WTC11 (cell line): ENCODE data around the gene TSPAN5. TPM values are rescaled to one million over a fixed set of nuclear protein-coding genes. Genes with fewer than 3 reads are reported as not detected.
A peak's percentile ranks its signal among the peaks of the same experiment; 100 is the strongest.

ENCODE experiments used
- ATAC-seq: fragments of 200-7000 bp; cut with Tn5 transposase; 2 replicates; pipeline ENCODE4 v1.10.0; 2021; ENCODE audit warnings: mild to moderate bottlenecking, moderate library complexity
- CTCF ChIA-PET: fragments of 300-600 bp; sonication (Branson Sonifier 250); formaldehyde crosslinking; loops from one replicate; lab custom pipeline; 2021; ENCODE audit warnings: antibody characterized with exemption; lab: Charles Lee
- POLR2A ChIA-PET: fragments of 350-600 bp; sonication (Branson Sonifier 250); formaldehyde crosslinking; loops from one replicate; lab custom pipeline; 2021; ENCODE audit warnings: antibody characterized with exemption; lab: Charles Lee
- DNase-seq: peaks from one replicate; pipeline ENCODE4 v3.0.0; 2021; ENCODE audit warnings: low spot score
- H3K27ac Mint-ChIP-seq: 2 replicates; pipeline ENCODE4 v1.8.0; 2021; ENCODE audit warnings: mixed read lengths
- H3K27me3 Mint-ChIP-seq: 2 replicates; pipeline ENCODE4 v1.8.0; 2021; ENCODE audit warnings: low read depth, mild to moderate bottlenecking, moderate library complexity, mixed read lengths
- H3K36me3 Mint-ChIP-seq: 2 replicates; pipeline ENCODE4 v1.8.0; 2021; ENCODE audit warnings: mixed read lengths
- H3K4me1 Mint-ChIP-seq: 2 replicates; pipeline ENCODE4 v1.8.0; 2022; ENCODE audit warnings: mixed read lengths
- H3K4me3 Mint-ChIP-seq: 2 replicates; pipeline ENCODE4 v1.8.0; 2021; ENCODE audit warnings: mild to moderate bottlenecking, moderate library complexity, mixed read lengths
- H3K9me3 Mint-ChIP-seq: 2 replicates; pipeline ENCODE4 v1.8.0; 2021; ENCODE audit warnings: mixed read lengths
- ELF4 ChIP-seq: sonication (generic); formaldehyde crosslinking; IDR thresholded peaks from 2 replicates; pipeline ENCODE4 v1.8.1; 2022; ENCODE audit warnings: low read depth, mild to moderate bottlenecking, moderate library complexity, missing genetic modification reagents
- FOXP1 ChIP-seq: sonication (generic); formaldehyde crosslinking; IDR thresholded peaks from 2 replicates; pipeline ENCODE4 v1.8.0; 2022; ENCODE audit warnings: missing genetic modification reagents, mild to moderate bottlenecking, moderate library complexity, borderline replicate concordance
- GABPB1 ChIP-seq: sonication (generic); formaldehyde crosslinking; IDR thresholded peaks from 2 replicates; pipeline ENCODE4 v1.8.1; 2023; ENCODE audit warnings: mild to moderate bottlenecking, missing genetic modification reagents
- IRF2 ChIP-seq: sonication (generic); formaldehyde crosslinking; IDR thresholded peaks from 2 replicates; pipeline ENCODE4 v1.8.0; 2022; ENCODE audit warnings: low read depth, missing genetic modification reagents, borderline replicate concordance
- NFATC4 ChIP-seq: fragments of 250-450 bp; sonication (Bioruptor Pico); IDR thresholded peaks from 2 replicates; pipeline ENCODE4 v1.9.0; 2021; ENCODE audit warnings: mild to moderate bottlenecking
- SP1 ChIP-seq: sonication (generic); formaldehyde crosslinking; conservative IDR thresholded peaks from 2 replicates; pipeline ENCODE4 v1.8.1; 2022; ENCODE audit warnings: missing genetic modification reagents
- TCF7 ChIP-seq: sonication (generic); formaldehyde crosslinking; IDR thresholded peaks from 2 replicates; pipeline ENCODE4 v1.8.0; 2022; ENCODE audit warnings: mild to moderate bottlenecking, low read depth, missing genetic modification reagents, moderate library complexity
- TEAD1 ChIP-seq: sonication (generic); formaldehyde crosslinking; IDR thresholded peaks from 2 replicates; pipeline ENCODE4 v1.8.0; 2022; ENCODE audit warnings: mild to moderate bottlenecking, missing genetic modification reagents
- ZNF416 ChIP-seq: fragments of 250-450 bp; sonication (Bioruptor Pico); IDR thresholded peaks from 2 replicates; pipeline ENCODE4 v1.9.0; 2021; ENCODE audit warnings: mild to moderate bottlenecking, inconsistent platforms
- total RNA-seq: library from RNA; stranded (reverse); gene quantifications from 3 replicates; pipeline ENCODE4 v1.2.3, GENCODE V29; 2021
- TF ChIP-seq, protein P1 (sequence below): sonication (generic); formaldehyde crosslinking; IDR thresholded peaks from 2 replicates; pipeline ENCODE4 v1.8.0; 2023; ENCODE audit warnings: mild to moderate bottlenecking, missing genetic modification reagents
- TF ChIP-seq, protein P2 (sequence below): sonication (generic); formaldehyde crosslinking; conservative IDR thresholded peaks from 2 replicates; pipeline ENCODE4 v1.8.1; 2022; ENCODE audit warnings: mild to moderate bottlenecking, missing genetic modification reagents
- TF ChIP-seq, protein P3 (sequence below): fragments of 250-450 bp; sonication (Bioruptor Pico); IDR thresholded peaks from 2 replicates; pipeline ENCODE4 v1.9.0; 2021; ENCODE audit warnings: mild to moderate bottlenecking
- TF ChIP-seq, protein P4 (sequence below): sonication (generic); formaldehyde crosslinking; IDR thresholded peaks from 2 replicates; pipeline ENCODE4 v1.8.0; 2023; ENCODE audit warnings: missing genetic modification reagents, mild to moderate bottlenecking, borderline replicate concordance
- TF ChIP-seq, protein P5 (sequence below): sonication (generic); formaldehyde crosslinking; IDR thresholded peaks from 2 replicates; pipeline ENCODE4 v1.8.1; 2022; ENCODE audit warnings: mild to moderate bottlenecking, missing genetic modification reagents, moderate library complexity, borderline replicate concordance

Gene TSPAN5
- total RNA-seq, 1 experiment from 2014 or later = 22.7 TPM

DNA sequence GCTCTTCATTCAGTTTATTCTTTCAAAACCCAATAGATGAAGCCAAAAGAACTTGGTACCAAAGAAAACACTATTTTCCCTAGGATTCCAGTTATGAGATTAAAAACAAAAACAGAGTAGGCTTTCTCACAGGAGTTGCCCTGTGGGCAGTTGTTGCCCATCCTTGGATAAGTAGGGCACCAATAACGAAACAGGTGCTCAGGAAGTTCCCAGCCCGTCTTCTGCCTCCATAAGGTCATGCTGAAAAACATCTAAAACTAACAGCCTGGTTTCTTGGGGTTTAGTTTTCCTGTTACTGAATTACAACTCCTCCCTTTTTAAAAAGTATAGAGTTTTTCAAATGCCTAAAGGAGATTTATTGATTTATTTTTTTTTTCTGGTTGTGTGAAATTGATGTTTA is 14.7 kb downstream of the TSPAN5 start:
- no peak for DNase-seq
- CTCF ChIA-PET = interaction anchor here (1.3 kb wide), 1 partner anchor 176 kb away, joined by 3 read pairs; no protein-coding TSS in a partner anchor
- Mint-ChIP-seq H3K36me3 (no peaks in the 10 kb centered on the region), H3K27ac (peak overlapping the region; percentile 2; the same call in 1 of the 2 replicates), H3K9me3 (no peaks in the 10 kb centered on the region), H3K4me3 (no peak overlapping the region), H3K27me3 (no peaks in the 10 kb centered on the region), H3K4me1 (peaks cover 44% of the 10 kb centered on the region)
- POLR2A ChIA-PET = no interaction called here
- ATAC-seq = no peak
- TF ChIP-seq, protein P1, sequence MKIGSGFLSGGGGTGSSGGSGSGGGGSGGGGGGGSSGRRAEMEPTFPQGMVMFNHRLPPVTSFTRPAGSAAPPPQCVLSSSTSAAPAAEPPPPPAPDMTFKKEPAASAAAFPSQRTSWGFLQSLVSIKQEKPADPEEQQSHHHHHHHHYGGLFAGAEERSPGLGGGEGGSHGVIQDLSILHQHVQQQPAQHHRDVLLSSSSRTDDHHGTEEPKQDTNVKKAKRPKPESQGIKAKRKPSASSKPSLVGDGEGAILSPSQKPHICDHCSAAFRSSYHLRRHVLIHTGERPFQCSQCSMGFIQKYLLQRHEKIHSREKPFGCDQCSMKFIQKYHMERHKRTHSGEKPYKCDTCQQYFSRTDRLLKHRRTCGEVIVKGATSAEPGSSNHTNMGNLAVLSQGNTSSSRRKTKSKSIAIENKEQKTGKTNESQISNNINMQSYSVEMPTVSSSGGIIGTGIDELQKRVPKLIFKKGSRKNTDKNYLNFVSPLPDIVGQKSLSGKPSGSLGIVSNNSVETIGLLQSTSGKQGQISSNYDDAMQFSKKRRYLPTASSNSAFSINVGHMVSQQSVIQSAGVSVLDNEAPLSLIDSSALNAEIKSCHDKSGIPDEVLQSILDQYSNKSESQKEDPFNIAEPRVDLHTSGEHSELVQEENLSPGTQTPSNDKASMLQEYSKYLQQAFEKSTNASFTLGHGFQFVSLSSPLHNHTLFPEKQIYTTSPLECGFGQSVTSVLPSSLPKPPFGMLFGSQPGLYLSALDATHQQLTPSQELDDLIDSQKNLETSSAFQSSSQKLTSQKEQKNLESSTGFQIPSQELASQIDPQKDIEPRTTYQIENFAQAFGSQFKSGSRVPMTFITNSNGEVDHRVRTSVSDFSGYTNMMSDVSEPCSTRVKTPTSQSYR (CRISPR knock-in tag) = no peak
- TF ChIP-seq, protein P2, sequence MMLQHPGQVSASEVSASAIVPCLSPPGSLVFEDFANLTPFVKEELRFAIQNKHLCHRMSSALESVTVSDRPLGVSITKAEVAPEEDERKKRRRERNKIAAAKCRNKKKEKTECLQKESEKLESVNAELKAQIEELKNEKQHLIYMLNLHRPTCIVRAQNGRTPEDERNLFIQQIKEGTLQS (CRISPR knock-in tag) = no peak
- TF ChIP-seq ZNF416 (CRISPR knock-in tag) (no peak), FOXP1 (CRISPR knock-in tag) (no peak), SP1 (CRISPR knock-in tag) (no peak), TEAD1 (CRISPR knock-in tag) (no peak), TCF7 (CRISPR knock-in tag) (no peak), ELF4 (CRISPR knock-in tag) (no peak)
- TF ChIP-seq, protein P3, sequence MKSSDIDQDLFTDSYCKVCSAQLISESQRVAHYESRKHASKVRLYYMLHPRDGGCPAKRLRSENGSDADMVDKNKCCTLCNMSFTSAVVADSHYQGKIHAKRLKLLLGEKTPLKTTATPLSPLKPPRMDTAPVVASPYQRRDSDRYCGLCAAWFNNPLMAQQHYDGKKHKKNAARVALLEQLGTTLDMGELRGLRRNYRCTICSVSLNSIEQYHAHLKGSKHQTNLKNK (CRISPR knock-in tag) = no peak
- TF ChIP-seq, protein P4, sequence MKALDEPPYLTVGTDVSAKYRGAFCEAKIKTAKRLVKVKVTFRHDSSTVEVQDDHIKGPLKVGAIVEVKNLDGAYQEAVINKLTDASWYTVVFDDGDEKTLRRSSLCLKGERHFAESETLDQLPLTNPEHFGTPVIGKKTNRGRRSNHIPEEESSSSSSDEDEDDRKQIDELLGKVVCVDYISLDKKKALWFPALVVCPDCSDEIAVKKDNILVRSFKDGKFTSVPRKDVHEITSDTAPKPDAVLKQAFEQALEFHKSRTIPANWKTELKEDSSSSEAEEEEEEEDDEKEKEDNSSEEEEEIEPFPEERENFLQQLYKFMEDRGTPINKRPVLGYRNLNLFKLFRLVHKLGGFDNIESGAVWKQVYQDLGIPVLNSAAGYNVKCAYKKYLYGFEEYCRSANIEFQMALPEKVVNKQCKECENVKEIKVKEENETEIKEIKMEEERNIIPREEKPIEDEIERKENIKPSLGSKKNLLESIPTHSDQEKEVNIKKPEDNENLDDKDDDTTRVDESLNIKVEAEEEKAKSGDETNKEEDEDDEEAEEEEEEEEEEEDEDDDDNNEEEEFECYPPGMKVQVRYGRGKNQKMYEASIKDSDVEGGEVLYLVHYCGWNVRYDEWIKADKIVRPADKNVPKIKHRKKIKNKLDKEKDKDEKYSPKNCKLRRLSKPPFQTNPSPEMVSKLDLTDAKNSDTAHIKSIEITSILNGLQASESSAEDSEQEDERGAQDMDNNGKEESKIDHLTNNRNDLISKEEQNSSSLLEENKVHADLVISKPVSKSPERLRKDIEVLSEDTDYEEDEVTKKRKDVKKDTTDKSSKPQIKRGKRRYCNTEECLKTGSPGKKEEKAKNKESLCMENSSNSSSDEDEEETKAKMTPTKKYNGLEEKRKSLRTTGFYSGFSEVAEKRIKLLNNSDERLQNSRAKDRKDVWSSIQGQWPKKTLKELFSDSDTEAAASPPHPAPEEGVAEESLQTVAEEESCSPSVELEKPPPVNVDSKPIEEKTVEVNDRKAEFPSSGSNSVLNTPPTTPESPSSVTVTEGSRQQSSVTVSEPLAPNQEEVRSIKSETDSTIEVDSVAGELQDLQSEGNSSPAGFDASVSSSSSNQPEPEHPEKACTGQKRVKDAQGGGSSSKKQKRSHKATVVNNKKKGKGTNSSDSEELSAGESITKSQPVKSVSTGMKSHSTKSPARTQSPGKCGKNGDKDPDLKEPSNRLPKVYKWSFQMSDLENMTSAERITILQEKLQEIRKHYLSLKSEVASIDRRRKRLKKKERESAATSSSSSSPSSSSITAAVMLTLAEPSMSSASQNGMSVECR = no peak

DNA sequence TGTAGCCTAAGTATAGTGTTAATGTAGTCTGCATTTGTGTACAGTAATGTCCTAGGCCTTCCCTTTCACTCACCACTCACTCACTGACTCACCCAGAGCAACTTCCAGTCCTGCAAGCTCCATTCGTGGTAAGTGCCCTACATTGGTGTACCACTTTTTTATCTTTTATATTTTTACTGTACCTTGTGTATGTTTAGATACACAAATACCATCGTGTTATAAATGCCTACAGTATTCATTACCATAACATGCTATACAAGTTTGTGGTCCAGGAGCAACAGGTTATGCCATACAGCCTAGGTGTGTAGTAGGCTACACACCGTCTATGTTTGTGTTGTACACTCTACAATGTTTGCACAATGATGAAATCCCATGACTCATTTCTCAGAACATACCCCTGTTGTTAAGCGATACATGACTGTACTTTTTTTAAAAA is 15.4 kb downstream of the TSPAN5 start:
- H3K4me3 Mint-ChIP-seq = no peak overlapping the region
- CTCF ChIA-PET = interaction anchor here (1.3 kb wide), 1 partner anchor 175 kb away, joined by 3 read pairs; no protein-coding TSS in a partner anchor

More for the DNA sequence above, 15.4 kb downstream of the TSPAN5 start:
- POLR2A ChIA-PET = no interaction called here
- H3K27ac Mint-ChIP-seq = no peak overlapping the region
- no peaks in the 10 kb centered on the region for H3K36me3 Mint-ChIP-seq
- no peaks in the 10 kb centered on the region for H3K27me3 Mint-ChIP-seq
- H3K4me1 Mint-ChIP-seq = peaks cover 39% of the 10 kb centered on the region
- no peak for DNase-seq
- TF ChIP-seq IRF2 (CRISPR knock-in tag) (no peak), GABPB1 (CRISPR knock-in tag) (peak; percentile 74), NFATC4 (no peak)
- TF ChIP-seq, protein P5, sequence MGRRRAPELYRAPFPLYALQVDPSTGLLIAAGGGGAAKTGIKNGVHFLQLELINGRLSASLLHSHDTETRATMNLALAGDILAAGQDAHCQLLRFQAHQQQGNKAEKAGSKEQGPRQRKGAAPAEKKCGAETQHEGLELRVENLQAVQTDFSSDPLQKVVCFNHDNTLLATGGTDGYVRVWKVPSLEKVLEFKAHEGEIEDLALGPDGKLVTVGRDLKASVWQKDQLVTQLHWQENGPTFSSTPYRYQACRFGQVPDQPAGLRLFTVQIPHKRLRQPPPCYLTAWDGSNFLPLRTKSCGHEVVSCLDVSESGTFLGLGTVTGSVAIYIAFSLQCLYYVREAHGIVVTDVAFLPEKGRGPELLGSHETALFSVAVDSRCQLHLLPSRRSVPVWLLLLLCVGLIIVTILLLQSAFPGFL (CRISPR knock-in tag) = no peak
- TF ChIP-seq, all 79 proteins: peak for 1
- H3K9me3 Mint-ChIP-seq = no peaks in the 10 kb centered on the region
- no peak for ATAC-seq
